ENCODE results near the gene ELP4.
A peak's percentile ranks its signal among the peaks of the same experiment; 100 is the strongest.

ELP4 gene

GRCh38 chr11:31509429-31510345, at the start of gene ELP4, which contains the start of gene IMMP1L (continued):
- TF ChIP-seq ZNF26 (tag by site-specific recombination; IDR thresholded peaks at IDR 0.05): no peak
- no peak for TF ChIP-seq BCL11A (tag by site-specific recombination; IDR thresholded peaks at IDR 0.05; ENCODE audit: low read depth)
- TF ChIP-seq ZNF747 (tag by site-specific recombination; IDR thresholded peaks at IDR 0.05): no peak
- no peak for TF ChIP-seq RBAK (tag by site-specific recombination; IDR thresholded peaks at IDR 0.05)
- peak; percentile 55; the same call in 1 of the 2 replicates for TF ChIP-seq PRDM1 (tag by site-specific recombination; IDR thresholded peaks at IDR 0.05)
- no peak for TF ChIP-seq ZNF302 (tag by site-specific recombination; IDR thresholded peaks at IDR 0.05; ENCODE audit: low read depth)
- 0 out of 2 replicates have a peak, but pooled peaks have one; percentile 20 for TF ChIP-seq PATZ1 (tag by site-specific recombination; IDR thresholded peaks at IDR 0.05)
- TF ChIP-seq ZNF19 (tag by site-specific recombination; IDR thresholded peaks at IDR 0.05; ENCODE audit: low read depth): no peak
- TF ChIP-seq ZBTB21 (tag by site-specific recombination; IDR thresholded peaks at IDR 0.05): no peak
- peak; percentile 51; the same call in 1 of the 2 replicates for TF ChIP-seq ZNF600 (tag by site-specific recombination; IDR thresholded peaks at IDR 0.05)
- no peak for TF ChIP-seq TCF7L2 (IDR thresholded peaks at IDR 0.05; ENCODE audit: borderline replicate concordance, low read depth, low read length)

- peaks cover 0 to 8% of the 10 kb centered on the region in 2 experiments; a peak in 1 of 3 replicates for H3K36me3 ChIP-seq (ENCODE audit: control insufficient read depth in 2 of 2, insufficient read depth in 1 of 2, low read length in 2 of 2)
Observed at GRCh38 chr11:31464436-31464835, 45.1 kb upstream of the ELP4 start.

More at GRCh38 chr11:31464436-31464835, 45.1 kb upstream of the ELP4 start:
- ChIA-PET CTCF (no interaction called here), POLR2A (no interaction called here)
- TF ChIP-seq, protein P1, sequence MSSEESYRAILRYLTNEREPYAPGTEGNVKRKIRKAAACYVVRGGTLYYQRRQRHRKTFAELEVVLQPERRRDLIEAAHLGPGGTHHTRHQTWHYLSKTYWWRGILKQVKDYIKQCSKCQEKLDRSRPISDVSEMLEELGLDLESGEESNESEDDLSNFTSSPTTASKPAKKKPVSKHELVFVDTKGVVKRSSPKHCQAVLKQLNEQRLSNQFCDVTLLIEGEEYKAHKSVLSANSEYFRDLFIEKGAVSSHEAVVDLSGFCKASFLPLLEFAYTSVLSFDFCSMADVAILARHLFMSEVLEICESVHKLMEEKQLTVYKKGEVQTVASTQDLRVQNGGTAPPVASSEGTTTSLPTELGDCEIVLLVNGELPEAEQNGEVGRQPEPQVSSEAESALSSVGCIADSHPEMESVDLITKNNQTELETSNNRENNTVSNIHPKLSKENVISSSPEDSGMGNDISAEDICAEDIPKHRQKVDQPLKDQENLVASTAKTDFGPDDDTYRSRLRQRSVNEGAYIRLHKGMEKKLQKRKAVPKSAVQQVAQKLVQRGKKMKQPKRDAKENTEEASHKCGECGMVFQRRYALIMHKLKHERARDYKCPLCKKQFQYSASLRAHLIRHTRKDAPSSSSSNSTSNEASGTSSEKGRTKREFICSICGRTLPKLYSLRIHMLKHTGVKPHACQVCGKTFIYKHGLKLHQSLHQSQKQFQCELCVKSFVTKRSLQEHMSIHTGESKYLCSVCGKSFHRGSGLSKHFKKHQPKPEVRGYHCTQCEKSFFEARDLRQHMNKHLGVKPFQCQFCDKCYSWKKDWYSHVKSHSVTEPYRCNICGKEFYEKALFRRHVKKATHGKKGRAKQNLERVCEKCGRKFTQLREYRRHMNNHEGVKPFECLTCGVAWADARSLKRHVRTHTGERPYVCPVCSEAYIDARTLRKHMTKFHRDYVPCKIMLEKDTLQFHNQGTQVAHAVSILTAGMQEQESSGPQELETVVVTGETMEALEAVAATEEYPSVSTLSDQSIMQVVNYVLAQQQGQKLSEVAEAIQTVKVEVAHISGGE (tag by site-specific recombination; conservative IDR thresholded peaks at IDR 0.05; ENCODE audit: low read depth): no peak
- TF ChIP-seq ZNF132 (tag by site-specific recombination; IDR thresholded peaks at IDR 0.05; ENCODE audit: borderline replicate concordance) (no peak), AEBP2 (tag by site-specific recombination; IDR thresholded peaks at IDR 0.05; ENCODE audit: borderline replicate concordance) (no peak), ZNF560 (tag by site-specific recombination; IDR thresholded peaks at IDR 0.05; ENCODE audit: borderline replicate concordance) (no peak), ZNF2 (tag by site-specific recombination; IDR thresholded peaks at IDR 0.05) (no peak), ZNF112 (tag by site-specific recombination; IDR thresholded peaks at IDR 0.05) (no peak), ZNF621 (tag by site-specific recombination; IDR thresholded peaks at IDR 0.05) (no peak), ZNF324 (tag by site-specific recombination; IDR thresholded peaks at IDR 0.05) (no peak), FEZF1 (tag by site-specific recombination; IDR thresholded peaks at IDR 0.05) (no peak), ZNF16 (tag by site-specific recombination; IDR thresholded peaks at IDR 0.05; ENCODE audit: low read depth) (no peak)
- no peak overlapping the region for H3K4me3 ChIP-seq (ENCODE audit: low read depth, low read length)
- no peaks in the 10 kb centered on the region for H3K9me3 ChIP-seq (ENCODE audit: control insufficient read depth, insufficient read depth, low read depth, low read length)
- H3K27ac ChIP-seq (ENCODE audit: extremely low read depth, low read depth, low read length): no peak overlapping the region
- no peaks in the 10 kb centered on the region for H3K4me1 ChIP-seq (ENCODE audit: control insufficient read depth, insufficient read depth, low read length)

Measured in HEK293 (cell line).